ENCODE results near the gene EHD2.
"Not testable (repeated sequence)": the region's sequence is repeated elsewhere in the genome, so short reads cannot be mapped to it uniquely, and the experiment has no call there.

The EHD2 gene

DNA sequence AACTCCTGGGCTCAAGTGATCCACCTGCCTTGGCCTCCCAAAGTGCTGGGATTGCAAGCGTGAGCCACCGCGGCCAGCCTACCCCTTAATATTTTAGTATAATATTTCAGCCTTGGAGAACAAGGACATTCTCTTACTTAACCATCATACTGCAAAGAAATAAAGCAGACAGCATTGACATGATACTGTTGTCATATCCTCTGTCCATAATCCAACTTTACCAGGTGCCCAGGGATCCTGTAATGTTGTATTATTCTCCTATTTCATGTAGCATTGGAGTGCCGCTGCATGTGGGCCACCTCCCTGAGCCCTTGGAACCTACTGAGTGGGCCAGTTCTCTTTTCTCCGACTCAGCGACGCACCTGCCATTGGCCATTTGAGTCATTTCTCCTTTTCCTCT is 21.4 kb upstream of the EHD2 start:
- DNase-seq = no peak

DNA sequence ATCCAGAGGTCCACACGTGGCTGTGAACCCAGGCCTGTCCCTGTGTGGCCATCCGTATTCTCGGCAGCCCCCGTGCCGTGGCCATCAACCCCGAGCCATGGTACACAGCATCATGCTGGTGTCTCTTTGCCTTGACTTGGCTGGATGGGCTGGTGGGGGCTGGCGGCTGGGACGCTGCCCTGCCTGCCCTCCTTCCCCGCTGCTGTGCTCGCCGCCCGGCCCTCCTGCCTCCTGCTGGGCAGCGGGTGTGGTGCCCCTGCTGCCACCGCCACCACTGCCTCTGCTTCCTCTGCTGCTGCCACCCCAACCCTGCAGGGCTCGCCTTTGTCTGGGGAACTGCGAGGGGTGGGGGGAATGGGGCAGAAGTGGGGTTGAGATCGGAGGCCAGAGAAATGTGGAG is 19.7 kb upstream of the EHD2 start:
- DNase-seq = no peak

DNA sequence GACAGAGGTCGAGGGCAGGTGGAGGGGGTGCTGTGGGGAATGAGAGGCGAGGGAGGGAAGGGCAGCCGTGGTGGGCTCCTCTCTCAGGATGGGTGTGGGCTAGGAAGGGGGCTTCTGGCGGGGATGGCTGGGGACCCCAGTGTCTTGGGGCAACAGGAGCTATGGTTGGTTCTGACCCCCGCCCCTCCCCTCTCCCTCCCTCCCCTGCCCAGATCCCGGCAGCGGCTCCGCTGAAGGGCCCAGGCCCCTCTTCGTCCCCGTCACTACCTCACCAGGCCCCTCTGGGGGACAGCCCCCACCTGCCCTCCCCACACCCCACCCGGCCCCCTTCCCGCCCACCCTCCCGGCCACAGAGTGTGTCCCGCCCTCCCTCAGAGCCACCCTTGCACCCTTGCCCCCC is 19.3 kb upstream of the EHD2 start:
- DNase-seq = no peak

DNA sequence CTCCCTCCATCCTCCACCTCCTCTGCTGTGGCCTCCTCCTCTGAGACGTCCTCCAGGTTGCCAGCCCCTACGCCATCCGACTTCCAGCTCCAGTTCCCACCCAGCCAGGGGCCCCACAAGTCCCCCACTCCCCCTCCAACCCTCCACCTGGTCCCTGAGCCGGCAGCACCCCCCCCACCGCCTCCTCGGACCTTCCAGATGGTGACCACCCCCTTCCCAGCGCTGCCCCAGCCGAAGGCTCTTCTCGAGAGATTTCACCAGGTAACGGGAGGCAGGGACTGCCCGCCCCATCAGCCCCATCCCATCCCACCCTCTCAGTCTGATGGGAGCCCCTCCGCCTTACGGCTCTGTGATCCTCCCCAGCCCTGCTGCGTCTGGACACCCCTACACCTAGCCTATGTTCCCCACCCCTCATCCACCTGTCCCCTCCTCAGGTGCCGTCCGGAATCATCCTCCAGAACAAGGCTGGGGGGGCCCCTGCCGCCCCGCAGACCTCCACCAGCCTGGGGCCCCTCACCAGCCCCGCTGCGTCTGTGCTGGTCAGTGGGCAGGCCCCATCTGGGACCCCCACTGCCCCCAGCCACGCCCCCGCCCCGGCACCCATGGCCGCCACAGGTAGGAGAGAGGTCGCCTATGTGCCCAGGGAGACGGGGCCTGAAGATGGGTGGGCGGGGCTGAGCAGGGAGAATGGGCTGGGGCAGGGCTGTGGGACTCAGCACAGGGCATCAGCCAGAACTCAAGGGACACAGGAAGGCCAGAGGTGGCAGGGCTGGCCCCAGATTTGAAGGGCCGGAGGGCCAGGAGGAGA is 18.6 kb upstream of the EHD2 start:
- no peak for DNase-seq

DNA sequence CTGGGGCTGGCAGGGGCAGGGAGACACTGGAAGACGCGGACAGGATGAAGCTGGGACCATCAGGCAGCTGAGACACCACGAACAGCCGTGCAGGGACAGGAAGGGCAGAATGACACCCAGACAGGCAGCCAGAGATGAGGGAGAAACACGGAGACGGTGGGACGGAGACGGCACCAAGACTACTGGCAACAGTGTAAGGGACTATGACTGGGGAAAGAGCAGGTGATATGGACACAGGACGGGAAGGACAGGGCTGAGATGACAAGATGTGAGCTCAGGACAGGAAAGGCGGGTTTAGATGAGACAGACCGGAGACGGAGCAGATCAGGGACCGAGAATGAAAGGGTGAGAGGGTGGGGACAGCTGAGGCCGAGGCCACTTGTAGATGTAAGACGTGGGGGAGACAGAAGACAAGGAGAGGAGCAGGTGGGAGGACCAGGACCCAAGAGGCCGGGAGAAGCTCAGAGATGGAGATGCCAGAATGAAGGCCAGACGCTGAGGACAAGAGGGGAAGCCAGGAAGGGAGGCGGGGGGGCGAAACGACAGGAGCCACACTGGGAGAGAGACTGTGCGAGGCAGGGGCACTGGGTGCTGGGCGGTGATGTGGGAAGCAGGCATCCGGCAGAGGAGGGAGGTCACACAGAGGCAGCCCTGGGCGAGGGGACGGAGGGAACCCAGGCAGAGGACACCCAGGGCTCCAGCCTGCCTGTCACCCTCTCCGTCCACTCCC is 17.5 kb upstream of the EHD2 start:
- DNase-seq = no peak

DNA sequence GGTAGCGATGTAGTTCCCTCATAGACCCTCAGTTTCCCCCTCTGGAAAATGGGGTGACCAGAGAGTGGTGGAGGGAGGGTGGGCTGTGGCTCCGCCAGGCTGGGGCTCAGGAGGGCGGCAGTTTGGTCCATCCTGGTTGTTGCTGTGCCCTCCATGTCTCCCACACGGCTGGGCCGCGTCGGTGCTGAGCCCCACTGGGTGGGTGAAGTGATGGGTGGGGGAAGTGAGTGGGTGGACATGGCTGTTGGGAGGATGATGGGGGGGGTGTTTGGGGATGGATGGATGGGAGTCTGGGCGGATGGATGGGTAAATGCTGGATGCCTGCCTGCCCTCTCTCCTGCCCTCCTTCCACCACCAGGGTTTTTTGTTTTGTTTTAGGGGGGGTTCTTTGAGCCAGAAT is 16.6 kb upstream of the EHD2 start:
- DNase-seq = no peak

DNA sequence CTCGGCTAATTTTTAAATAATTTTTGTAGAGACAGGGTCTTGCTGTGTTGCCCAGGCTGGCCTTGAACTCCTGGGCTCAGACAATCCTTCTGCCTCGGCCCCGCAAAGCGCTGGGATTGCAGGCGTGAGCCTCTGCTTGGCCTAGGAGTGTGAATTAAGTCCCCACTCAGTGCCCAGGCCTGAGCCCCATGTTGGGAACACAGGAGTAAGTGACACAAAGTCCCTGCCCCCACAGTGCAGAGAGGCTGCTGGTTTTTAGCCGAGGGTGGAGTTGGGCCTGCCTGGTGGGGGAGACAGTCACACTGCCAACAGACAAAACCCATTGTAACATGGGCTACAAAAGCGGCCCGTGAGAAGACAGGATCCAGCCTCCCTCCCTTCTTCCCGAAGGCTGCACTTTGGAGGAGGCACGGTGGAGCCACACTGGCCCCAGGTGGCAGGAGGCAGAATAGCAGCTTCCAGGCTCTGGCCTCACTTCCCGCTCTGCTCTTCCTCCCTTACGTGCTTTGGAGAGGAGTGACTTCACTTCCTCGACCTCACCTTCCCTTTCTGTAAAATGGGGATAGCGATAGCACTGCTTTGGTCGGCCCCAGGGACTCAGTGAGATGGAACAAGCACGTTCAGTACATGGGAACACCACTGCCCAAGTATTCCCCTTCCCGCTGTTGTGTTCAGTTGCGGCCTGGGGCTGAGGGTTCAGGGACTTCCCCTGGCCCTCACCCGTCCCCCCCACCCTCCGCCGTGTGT is 15.2 kb upstream of the EHD2 start:
- DNase-seq = peak; percentile 44

DNA sequence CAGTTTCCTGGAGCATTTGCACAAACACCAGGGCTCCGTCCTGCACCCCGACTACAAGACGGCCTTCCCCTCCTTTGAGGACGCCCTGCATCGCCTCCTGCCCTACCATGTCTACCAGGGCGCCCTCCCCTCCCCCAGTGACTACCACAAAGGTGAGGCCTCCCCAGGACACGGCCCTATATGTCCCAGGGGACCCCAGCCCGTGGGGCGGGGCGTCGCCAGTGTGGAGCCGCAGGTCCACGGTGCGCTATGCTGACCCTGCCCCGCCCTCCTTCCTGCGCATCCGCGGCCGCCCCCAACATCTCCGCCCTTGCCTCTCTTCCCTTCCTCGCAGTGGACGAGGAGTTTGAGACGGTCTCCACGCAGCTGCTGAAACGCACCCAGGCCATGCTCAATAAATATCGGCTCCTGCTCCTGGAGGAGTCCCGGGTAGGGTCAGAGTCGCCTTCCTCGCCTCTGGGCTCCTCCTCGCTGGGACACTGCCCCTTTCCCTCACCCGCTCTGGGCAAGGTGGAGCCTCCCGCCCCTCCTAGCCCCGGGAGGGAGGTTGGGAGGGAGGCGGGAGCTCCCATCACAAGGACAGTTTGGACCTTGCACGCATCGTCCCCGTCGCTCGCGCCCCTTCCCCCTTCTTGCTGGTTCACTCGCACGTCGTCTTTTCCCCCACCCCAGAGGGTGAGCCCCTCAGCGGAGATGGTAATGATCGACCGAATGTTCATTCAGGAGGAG is 14.4 kb upstream of the EHD2 start:
- no peak for DNase-seq

DNA sequence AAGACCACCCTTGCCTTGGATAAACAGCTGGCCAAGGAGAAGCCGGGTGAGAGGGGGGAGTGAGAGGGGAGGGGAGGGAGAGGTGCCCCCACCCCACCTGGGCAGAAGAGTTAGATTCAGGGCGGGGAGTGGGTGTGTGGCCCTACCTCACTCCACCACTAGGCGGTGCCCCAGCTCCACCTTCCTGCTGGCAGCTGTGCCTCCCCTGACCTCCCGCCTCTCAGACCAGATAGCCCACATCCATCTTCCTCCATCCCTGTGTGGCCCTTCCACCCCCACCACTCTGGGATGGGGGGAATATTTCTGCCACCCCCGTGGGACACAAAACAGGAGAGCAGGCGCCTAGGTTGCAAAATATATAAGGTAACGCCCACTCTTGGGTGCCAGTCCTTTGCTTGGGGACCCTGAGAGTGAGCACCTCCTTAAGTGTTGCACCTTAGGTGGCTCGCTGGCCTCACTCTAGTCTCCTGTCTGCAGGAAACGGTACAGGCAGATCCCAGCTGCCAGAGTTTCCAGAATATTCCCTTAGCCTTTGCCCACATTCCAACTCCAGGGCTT is 13.8 kb upstream of the EHD2 start:
- peak; percentile 62 for DNase-seq

DNA sequence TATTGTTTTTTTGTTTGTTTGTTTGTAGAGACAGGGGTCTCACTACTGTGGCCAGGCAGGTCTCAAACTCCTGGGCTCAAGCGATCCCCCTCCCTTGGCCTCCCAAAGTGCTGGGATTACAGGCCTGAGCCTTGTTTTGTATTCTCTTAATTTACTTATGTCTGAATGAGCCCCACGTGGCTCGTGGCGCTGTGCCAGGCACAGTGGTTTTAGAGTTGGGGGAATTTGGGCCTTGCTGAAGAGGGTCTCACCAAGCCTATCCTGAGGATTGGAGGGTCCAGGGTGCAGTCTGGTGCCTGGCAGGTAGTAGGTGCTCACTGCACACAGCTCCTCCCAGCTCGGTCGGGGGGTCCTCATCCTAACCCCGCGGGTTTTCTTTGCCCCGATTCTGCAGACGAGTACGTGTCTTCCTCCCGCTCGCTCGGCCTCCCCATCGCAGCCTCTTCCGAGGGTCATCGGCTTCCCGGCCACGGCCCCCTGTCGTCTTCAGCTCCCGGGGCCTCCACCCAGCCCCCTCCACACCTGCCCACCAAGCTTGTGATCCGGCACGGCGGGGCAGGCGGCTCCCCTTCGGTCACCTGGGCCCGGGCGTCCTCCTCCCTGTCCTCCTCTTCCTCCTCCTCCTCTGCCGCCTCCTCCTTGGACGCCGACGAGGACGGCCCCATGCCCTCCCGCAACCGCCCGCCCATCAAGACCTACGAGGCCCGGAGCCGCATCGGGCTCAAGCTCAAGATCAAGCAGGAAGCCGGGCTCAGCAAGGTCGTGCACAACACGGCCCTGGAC is 12.1 kb upstream of the EHD2 start:
- no peak for DNase-seq

DNA sequence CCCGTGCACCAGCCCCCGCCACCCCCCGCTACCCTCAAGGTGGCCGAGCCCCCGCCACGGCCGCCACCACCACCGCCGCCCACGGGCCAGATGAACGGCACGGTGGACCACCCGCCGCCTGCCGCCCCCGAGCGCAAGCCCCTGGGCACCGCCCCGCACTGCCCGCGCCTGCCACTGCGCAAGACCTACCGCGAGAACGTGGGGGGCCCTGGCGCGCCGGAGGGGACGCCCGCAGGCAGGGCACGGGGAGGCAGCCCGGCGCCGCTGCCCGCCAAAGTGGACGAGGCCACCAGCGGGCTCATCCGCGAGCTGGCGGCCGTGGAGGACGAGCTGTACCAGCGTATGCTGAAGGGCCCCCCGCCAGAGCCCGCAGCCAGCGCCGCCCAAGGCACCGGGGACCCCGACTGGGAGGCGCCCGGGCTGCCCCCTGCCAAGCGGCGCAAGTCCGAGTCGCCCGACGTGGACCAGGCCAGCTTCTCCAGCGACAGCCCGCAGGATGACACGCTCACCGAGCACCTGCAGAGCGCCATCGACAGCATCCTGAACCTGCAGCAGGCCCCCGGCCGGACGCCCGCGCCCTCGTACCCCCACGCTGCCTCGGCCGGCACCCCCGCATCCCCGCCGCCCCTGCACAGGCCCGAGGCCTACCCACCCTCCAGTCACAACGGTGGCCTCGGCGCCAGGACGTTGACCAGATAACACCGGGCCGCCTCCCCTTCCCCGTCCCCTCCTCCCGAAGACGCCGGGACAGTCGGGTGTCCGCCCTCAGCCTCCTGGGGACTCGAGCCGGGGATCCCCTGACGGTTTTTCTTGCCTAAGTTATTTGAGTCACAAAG is 11.3 kb upstream of the EHD2 start:
- DNase-seq = no peak

DNA sequence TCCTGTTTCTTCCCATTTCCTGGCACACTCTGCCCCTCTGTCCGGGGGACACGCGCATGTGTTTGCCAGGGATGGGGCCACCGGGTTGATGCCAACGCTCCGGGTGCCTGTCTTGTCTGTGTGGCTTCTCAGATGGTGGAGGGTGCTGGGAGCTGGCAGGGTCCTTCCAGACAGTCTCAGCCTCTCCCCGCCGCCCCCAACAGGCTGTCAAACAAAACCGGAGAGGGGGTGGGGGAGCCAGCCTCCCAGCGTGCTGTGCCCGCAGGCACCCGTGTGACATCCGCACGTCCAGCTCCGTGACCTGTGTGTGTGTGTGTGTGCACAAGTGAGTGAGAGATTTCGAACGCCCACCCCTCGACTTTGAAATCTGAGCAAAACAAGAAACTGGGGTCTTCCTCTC is 10.6 kb upstream of the EHD2 start:
- DNase-seq = no peak

DNA sequence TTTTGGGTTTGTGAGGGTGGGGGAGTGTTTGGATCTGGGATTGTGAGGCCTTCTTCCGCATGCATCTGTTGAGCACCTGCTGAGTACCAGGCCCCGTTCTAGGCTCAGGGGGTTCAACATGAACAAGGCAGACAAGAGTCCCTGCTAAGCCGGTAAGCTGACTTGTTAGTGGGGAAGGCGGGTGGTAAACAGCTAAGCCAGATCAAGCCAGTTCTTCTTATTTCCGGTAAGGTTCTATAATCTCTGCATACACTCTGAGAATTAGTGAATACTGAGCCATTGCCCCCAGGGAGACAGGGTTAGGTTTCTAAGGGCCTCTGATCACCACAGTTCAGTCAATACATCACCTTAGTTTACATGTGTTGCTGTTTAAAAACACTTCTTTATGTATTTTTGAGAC is 9.9 kb upstream of the EHD2 start:
- DNase-seq = no peak

DNA sequence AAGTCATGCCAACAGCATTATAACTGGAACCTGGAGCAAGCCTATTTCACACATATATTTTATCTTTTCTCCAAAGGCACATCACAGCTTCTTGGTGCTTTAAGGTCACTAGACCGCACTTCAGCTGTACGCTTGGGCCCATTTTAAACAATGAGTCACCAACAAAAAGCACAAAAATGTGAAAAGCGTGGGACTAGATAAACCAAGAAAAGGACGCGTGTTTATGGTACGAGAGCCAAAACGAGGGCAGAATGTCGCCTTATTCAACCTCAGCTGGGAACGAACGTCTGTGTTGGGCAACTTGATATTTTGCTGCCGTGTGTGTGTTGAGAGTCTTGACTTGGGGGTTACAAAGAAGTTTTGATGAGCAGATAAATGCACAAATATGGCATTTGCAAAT is 9.2 kb upstream of the EHD2 start:
- DNase-seq = no peak

DNA sequence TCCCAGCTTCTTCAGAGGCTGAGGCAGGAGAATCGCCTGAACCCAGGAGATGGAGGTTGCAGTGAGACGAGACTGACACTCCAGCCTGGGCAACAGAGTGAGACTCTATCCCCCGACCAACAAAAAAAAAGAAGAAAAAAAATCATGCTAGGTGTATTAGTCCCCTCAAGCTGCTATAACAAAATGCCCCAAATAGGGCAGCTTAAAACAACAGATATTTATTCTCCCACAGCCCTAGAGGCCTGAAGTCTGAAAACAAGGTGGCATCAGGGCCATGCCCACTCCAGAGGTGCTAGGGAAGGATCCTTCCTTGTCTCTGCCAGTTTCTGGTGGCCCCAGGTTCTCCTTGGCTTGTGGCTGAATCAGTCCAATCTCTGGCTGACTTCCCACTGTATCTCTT is 8.6 kb upstream of the EHD2 start:
- DNase-seq = no peak

DNA sequence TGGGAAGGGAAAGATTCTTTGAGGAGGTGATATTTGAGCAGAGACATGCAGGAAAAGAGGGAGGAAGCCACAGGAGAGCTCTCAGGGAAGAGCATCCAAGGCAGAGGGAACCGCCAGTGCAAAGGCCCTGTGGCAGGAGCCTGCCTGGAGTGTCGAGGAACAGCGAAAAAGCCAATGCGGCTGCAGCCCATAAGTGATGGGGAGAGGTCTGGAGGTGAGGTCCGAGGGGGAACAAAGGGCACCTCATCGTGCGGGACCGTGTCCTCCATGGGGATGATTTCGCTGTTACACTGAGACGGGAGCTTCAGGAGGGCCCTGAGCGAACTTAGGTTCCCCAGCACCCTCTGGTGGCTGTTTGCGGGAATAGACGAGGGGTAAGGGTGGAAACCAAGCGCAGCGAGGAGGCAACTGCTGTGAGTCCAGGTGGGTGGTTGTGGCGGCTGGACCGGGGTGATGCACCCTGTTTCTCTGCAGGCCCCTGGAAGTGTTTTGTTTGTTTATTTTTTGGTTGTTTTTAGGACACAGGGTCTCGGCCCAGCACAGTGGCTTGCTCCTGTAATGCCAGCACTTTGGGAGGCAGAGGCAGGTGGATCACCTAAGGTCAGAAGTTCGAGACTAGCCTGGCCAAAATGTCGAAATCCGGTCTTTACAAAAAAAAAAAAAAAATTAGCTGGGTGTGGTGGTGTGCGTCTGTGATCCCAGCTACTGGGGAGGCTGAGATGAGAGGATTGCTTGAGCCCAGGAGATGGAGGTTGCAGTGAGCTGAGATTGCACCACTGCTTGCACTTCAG is 5.9 kb upstream of the EHD2 start:
- peak; percentile 78 for DNase-seq

DNA sequence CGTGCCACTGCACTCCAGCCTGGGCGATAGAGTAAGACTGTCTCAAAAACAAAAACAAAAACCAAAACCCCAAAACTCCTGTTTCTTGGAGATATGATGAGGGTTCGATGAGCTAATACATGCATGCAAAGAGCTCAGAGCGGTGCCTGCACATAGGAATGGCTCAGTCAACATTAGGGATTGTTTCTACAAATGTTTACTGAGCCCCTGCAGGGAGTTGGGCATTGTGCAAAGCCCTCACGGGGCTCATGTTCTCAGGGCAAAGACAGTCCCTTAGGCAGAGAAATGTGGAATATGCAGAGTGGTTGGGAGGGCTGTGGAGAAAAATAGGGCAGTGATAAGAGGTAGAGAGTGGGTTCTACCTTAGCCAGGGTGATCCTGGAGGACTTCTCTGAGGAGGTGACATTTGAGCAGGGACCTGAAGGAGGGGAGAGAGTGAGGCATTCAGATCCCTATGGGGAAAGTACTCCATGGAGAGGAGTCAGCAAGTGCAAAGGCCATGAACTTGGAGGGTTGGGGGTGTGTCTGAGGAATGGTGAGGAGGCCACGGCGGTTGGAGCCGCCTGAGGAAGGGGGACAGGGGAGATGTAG is 1.5 kb upstream of the EHD2 start:
- no peak for DNase-seq

DNA sequence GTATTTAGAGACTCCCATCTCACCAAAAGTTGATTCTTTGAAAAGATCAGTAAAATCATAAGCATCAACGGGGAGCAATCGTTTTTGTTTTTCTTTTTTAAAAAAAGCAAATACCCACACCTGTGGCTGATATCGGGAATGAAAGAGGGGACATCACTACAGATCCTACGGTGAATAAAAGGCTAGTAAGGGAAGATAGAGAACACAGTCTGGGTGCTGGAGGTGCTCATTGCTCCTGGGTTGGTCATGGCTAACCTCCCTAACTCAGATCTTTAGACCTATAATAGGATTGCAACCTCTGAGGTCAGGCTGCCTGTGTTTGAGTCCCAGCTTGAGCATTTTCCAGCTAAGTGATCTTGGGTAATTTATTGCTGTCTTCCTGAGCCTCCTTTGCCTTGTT is 1.1 kb downstream of the EHD2 start:
- DNase-seq = no peak

DNA sequence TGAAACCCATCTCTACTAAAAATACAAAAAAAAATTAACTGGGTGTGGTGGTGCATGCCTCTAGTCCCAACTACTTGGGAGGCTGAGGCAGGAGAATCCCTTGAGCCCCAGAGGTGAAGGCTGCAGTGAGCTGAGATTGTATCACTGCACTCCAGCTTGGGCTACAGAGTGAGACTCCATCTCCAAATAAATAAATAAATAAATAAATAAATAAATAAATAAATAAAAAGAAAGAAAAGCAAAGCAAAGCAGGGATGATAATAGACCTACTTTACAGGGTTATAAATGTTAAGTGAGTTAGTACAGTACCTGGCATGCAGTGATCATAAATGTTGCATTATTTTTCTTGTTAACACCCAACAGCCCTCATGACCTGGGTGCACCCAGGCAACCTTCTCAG is 1.6 kb downstream of the EHD2 start:
- DNase-seq = not testable (repeated sequence)
